NT2/D1 (cell line): Measurements from ENCODE around the gene EWSR1.

ENCODE experiments used
- YY1 ChIP-seq: IDR thresholded peaks from 2 replicates; pipeline ENCODE4 v1.6.1; 2011; ENCODE audit not compliant: insufficient read length, insufficient read depth
- ZNF274 ChIP-seq: IDR thresholded peaks from 2 replicates; pipeline ENCODE4 v1.6.1; 2011; ENCODE audit warnings: mild to moderate bottlenecking, low read depth, low read length

GRCh38 chr22:29269731-29270474 lies 1.8 kb downstream of the EWSR1 start:
- TF ChIP-seq YY1 (no peak), ZNF274 (no peak)
